ENCODE measurements around the gene STIMATE. TPM values are rescaled to one million over a fixed set of nuclear protein-coding genes. Genes with fewer than 3 reads are reported as not detected.

The STIMATE gene
- total RNA-seq, 5 donors from 2014 or later (not counting 1 experiment from before 2014, with no cell fraction given), result 37.3 to 61.8 (median 52.9) TPM

GRCh38 chr3:52896613-52897012 is 735 bp downstream of the STIMATE start:
- H3K4me1 Mint-ChIP-seq, result peaks cover 46 to 59% (median 57%) of the 10 kb centered on the region in 3 donors
- H3K4me3 Mint-ChIP-seq, result peak overlapping the region; percentile 88 to 92 (median 91)
- no peaks in the 10 kb centered on the region for H3K36me3 Mint-ChIP-seq
- no peaks in the 10 kb centered on the region for H3K9me3 Mint-ChIP-seq
- no peak for ATAC-seq (replicated peaks in 1 of 4)
- Histone ChIP-seq H3K4me1 (ENCODE audit: control insufficient read depth in 1 of 2, extremely low read depth in 1 of 2, insufficient read depth in 2 of 2, low read length in 2 of 2) (peaks cover 8 to 47% of the 10 kb centered on the region in 2 experiments), H3K4me3 (ENCODE audit: control insufficient read depth in 1 of 2, extremely low read depth in 1 of 2, low read length in 1 of 2) (peak overlapping the region; percentile 61 to 78), H3K27me3 (replicated peaks in 1 of 2; ENCODE audit: control insufficient read depth in 2 of 2, extremely low read depth in 1 of 2, insufficient read depth in 2 of 2, low read length in 1 of 2) (no peaks in the 10 kb centered on the region), H3K27ac (ENCODE audit: low read length) (peak overlapping the region; percentile 43), H3K36me3 (ENCODE audit: control insufficient read depth in 2 of 2, extremely low read depth in 1 of 2, insufficient read depth in 1 of 2, low read length in 1 of 2) (no peaks in the 10 kb centered on the region), H3K9me3 (no peaks in the 10 kb centered on the region)
- peak in 1 of 35 experiments; percentile 17 for DNase-seq
- CTCF ChIA-PET, result interaction anchor here in 1 of 2 donors (0.7 kb wide), 1 partner anchor 122 kb away, joined by 4 read pairs; no protein-coding TSS in a partner anchor
- POLR2A ChIA-PET, result no interaction called here
- WGBS (ENCODE audit: insufficient coverage), result 16% methylated on average over 9 of the region's 9 CpGs
- peak overlapping the region; percentile 61 to 90 for H3K27ac Mint-ChIP-seq
- no peaks in the 10 kb centered on the region for H3K27me3 Mint-ChIP-seq

- no peak for ATAC-seq (replicated peaks in 1 of 4)
- Histone ChIP-seq H3K4me1 (ENCODE audit: control insufficient read depth in 1 of 2, extremely low read depth in 1 of 2, insufficient read depth in 2 of 2, low read length in 2 of 2) (peaks cover 8 to 52% of the 10 kb centered on the region in 2 experiments), H3K9me3 (no peaks in the 10 kb centered on the region), H3K36me3 (ENCODE audit: control insufficient read depth in 2 of 2, extremely low read depth in 1 of 2, insufficient read depth in 1 of 2, low read length in 1 of 2) (no peaks in the 10 kb centered on the region), H3K27ac (ENCODE audit: low read length) (peak overlapping the region; percentile 43), H3K4me3 (ENCODE audit: control insufficient read depth in 1 of 2, extremely low read depth in 1 of 2, low read length in 1 of 2) (peak overlapping the region; percentile 61 to 78), H3K27me3 (replicated peaks in 1 of 2; ENCODE audit: control insufficient read depth in 2 of 2, extremely low read depth in 1 of 2, insufficient read depth in 2 of 2, low read length in 1 of 2) (no peaks in the 10 kb centered on the region)
- DNase-seq, result no peak
- Mint-ChIP-seq H3K9me3 (no peaks in the 10 kb centered on the region), H3K4me3 (peak overlapping the region; percentile 88 to 92 (median 91)), H3K4me1 (peaks cover 46 to 63% (median 62%) of the 10 kb centered on the region in 3 donors), H3K27ac (peak overlapping the region; percentile 61 to 90), H3K36me3 (no peaks in the 10 kb centered on the region), H3K27me3 (no peaks in the 10 kb centered on the region)
- ChIA-PET POLR2A (no interaction called here), CTCF (interaction anchor here in 1 of 2 donors (0.6 to 0.7 kb wide), 2 partner anchors 51 to 123 kb away, joined by 3 to 4 read pairs; no protein-coding TSS in a partner anchor)
- no CpG with 5 or more reads among the region's 3 CpGs for WGBS (ENCODE audit: insufficient coverage)
Measured at GRCh38 chr3:52896151-52896550, 1.2 kb downstream of the STIMATE start.

DNA sequence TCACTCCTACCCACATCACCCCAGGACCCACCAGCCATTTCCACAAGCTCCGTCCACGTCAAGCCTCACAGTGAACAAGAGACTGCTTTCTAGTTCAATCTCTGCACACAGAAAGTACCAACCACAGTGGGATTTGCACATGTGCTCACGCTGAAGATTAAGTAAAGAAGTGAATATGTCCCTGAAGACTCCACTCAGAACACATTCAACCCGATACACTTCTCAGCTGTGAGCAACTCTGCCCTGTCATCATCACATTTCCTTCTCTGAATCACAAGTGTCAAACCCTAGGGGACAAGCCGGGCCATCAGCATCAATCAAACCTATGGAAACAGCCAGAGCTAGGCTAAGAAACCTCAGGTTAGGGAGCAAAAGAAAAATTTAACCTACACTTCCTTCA is 1.9 kb downstream of the STIMATE start:
- H3K4me1 ChIP-seq (ENCODE audit: control insufficient read depth in 1 of 2, extremely low read depth in 1 of 2, insufficient read depth in 2 of 2, low read length in 2 of 2), result peaks cover 8 to 57% of the 10 kb centered on the region in 2 experiments
- DNase-seq (no peak), ATAC-seq (replicated peaks in 1 of 4) (no peak)
- ChIA-PET CTCF (interaction anchor here in 1 of 2 donors (0.6 kb wide), 2 partner anchors 50 to 289 kb away, joined by 3 to 4 read pairs; no protein-coding TSS in a partner anchor), POLR2A (no interaction called here)
- WGBS (ENCODE audit: insufficient coverage), result no CpG with 5 or more reads among the region's 5 CpGs
- peak overlapping the region; percentile 88 to 92 (median 91) for H3K4me3 Mint-ChIP-seq
- no peaks in the 10 kb centered on the region for H3K9me3 Mint-ChIP-seq
- peaks cover 46 to 70% (median 66%) of the 10 kb centered on the region in 3 donors for H3K4me1 Mint-ChIP-seq
- H3K36me3 Mint-ChIP-seq, result no peaks in the 10 kb centered on the region
- no peaks in the 10 kb centered on the region for H3K27me3 Mint-ChIP-seq
- no peaks in the 10 kb centered on the region for H3K27me3 ChIP-seq (replicated peaks in 1 of 2; ENCODE audit: control insufficient read depth in 2 of 2, extremely low read depth in 1 of 2, insufficient read depth in 2 of 2, low read length in 1 of 2)
- no peaks in the 10 kb centered on the region for H3K9me3 ChIP-seq
- no peak overlapping the region for H3K27ac ChIP-seq (ENCODE audit: low read length)
- H3K36me3 ChIP-seq (ENCODE audit: control insufficient read depth in 2 of 2, extremely low read depth in 1 of 2, insufficient read depth in 1 of 2, low read length in 1 of 2), result no peaks in the 10 kb centered on the region
- peak overlapping the region; percentile 61 to 90 for H3K27ac Mint-ChIP-seq
- no peak overlapping the region for H3K4me3 ChIP-seq (ENCODE audit: control insufficient read depth in 1 of 2, extremely low read depth in 1 of 2, low read length in 1 of 2)

- Histone ChIP-seq H3K4me1 (ENCODE audit: control insufficient read depth in 1 of 2, extremely low read depth in 1 of 2, insufficient read depth in 2 of 2, low read length in 2 of 2) (peaks cover 8 to 57% of the 10 kb centered on the region in 2 experiments), H3K9me3 (no peaks in the 10 kb centered on the region), H3K27ac (ENCODE audit: low read length) (peak overlapping the region; percentile 10), H3K4me3 (ENCODE audit: control insufficient read depth in 1 of 2, extremely low read depth in 1 of 2, low read length in 1 of 2) (no peak overlapping the region), H3K27me3 (replicated peaks in 1 of 2; ENCODE audit: control insufficient read depth in 2 of 2, extremely low read depth in 1 of 2, insufficient read depth in 2 of 2, low read length in 1 of 2) (no peaks in the 10 kb centered on the region), H3K36me3 (ENCODE audit: control insufficient read depth in 2 of 2, extremely low read depth in 1 of 2, insufficient read depth in 1 of 2, low read length in 1 of 2) (peaks cover 0 to 3% of the 10 kb centered on the region in 2 donors)
- ChIA-PET CTCF (no interaction called here), POLR2A (no interaction called here)
- H3K27me3 Mint-ChIP-seq, result no peaks in the 10 kb centered on the region
- 89% methylated on average over 1 of the region's 10 CpGs for WGBS (ENCODE audit: insufficient coverage)
- no peak for ATAC-seq (replicated peaks in 1 of 4)
- DNase-seq, result no peak
- H3K36me3 Mint-ChIP-seq, result peaks cover 4% of the 10 kb centered on the region
- H3K4me1 Mint-ChIP-seq, result peaks cover 51 to 75% (median 69%) of the 10 kb centered on the region in 3 donors
- peak overlapping the region; percentile 88 to 92 (median 91) for H3K4me3 Mint-ChIP-seq
- no peaks in the 10 kb centered on the region for H3K9me3 Mint-ChIP-seq
- peak overlapping the region; percentile 61 to 90 for H3K27ac Mint-ChIP-seq
Measured at GRCh38 chr3:52894756-52895155, 2.6 kb downstream of the STIMATE start.

GRCh38 chr3:52893723-52894122 is 3.6 kb downstream of the STIMATE start:
- Histone ChIP-seq H3K36me3 (ENCODE audit: control insufficient read depth in 2 of 2, extremely low read depth in 1 of 2, insufficient read depth in 1 of 2, low read length in 1 of 2) (peaks cover 0 to 3% of the 10 kb centered on the region in 2 donors), H3K27me3 (replicated peaks in 1 of 2; ENCODE audit: control insufficient read depth in 2 of 2, extremely low read depth in 1 of 2, insufficient read depth in 2 of 2, low read length in 1 of 2) (no peaks in the 10 kb centered on the region), H3K4me1 (ENCODE audit: control insufficient read depth in 1 of 2, extremely low read depth in 1 of 2, insufficient read depth in 2 of 2, low read length in 2 of 2) (peaks cover 8 to 57% of the 10 kb centered on the region in 2 experiments), H3K4me3 (ENCODE audit: control insufficient read depth in 1 of 2, extremely low read depth in 1 of 2, low read length in 1 of 2) (no peak overlapping the region), H3K27ac (ENCODE audit: low read length) (peak overlapping the region; percentile 87), H3K9me3 (no peaks in the 10 kb centered on the region)
- DNase-seq, result no peak
- Mint-ChIP-seq H3K9me3 (no peaks in the 10 kb centered on the region), H3K4me1 (peaks cover 52 to 79% (median 71%) of the 10 kb centered on the region in 3 donors), H3K27ac (peak overlapping the region; percentile 90 to 96), H3K36me3 (peaks cover 6% of the 10 kb centered on the region), H3K27me3 (no peaks in the 10 kb centered on the region), H3K4me3 (peak overlapping the region; percentile 74 to 85 (median 81))
- CTCF ChIA-PET, result interaction anchor here in 1 of 2 donors (0.5 to 2.0 kb wide), 4 partner anchors 10 to 179 kb away, joined by 5 to 8 read pairs (median 7); no protein-coding TSS in a partner anchor
- no peak for ATAC-seq (replicated peaks in 1 of 4)
- 51% methylated on average over 2 of the region's 4 CpGs for WGBS (ENCODE audit: insufficient coverage)
- POLR2A ChIA-PET, result interaction anchor here in 1 of 2 donors (0.6 to 1.6 kb wide), 2 partner anchors 41 to 152 kb away, joined by 3 to 6 read pairs; partner anchors contain the start of gene SFMBT1

GRCh38 chr3:52892625-52893311 is 4.6 kb downstream of the STIMATE start:
- no peaks in the 10 kb centered on the region for H3K27me3 Mint-ChIP-seq
- 0% methylated on average over 2 of the region's 8 CpGs for WGBS (ENCODE audit: insufficient coverage)
- no peaks in the 10 kb centered on the region for H3K9me3 ChIP-seq
- no peak for ATAC-seq (replicated peaks in 1 of 4)
- peaks cover 6% of the 10 kb centered on the region for H3K36me3 Mint-ChIP-seq
- peaks cover 0 to 3% of the 10 kb centered on the region in 2 donors for H3K36me3 ChIP-seq (ENCODE audit: control insufficient read depth in 2 of 2, extremely low read depth in 1 of 2, insufficient read depth in 1 of 2, low read length in 1 of 2)
- H3K27ac Mint-ChIP-seq, result peak overlapping the region; percentile 90 to 96
- no peaks in the 10 kb centered on the region for H3K9me3 Mint-ChIP-seq
- POLR2A ChIA-PET, result interaction anchor here (0.6 to 1.6 kb wide), 5 partner anchors 12 to 291 kb away, joined by 3 to 8 read pairs (median 6); partner anchors contain the start of gene SFMBT1 (in 1 of the 2)
- H3K27ac ChIP-seq (ENCODE audit: low read length), result peak overlapping the region; percentile 87
- CTCF ChIA-PET, result interaction anchor here in 1 of 2 donors (0.7 to 2.0 kb wide), 11 partner anchors 11 to 180 kb away, joined by 3 to 8 read pairs (median 5); partner anchors contain the start of gene NEK4
- peaks cover 8 to 56% of the 10 kb centered on the region in 2 experiments for H3K4me1 ChIP-seq (ENCODE audit: control insufficient read depth in 1 of 2, extremely low read depth in 1 of 2, insufficient read depth in 2 of 2, low read length in 2 of 2)
- H3K4me1 Mint-ChIP-seq, result peaks cover 59 to 80% (median 71%) of the 10 kb centered on the region in 3 donors
- peak overlapping the region; percentile 74 to 85 (median 81) for H3K4me3 Mint-ChIP-seq
- peak overlapping the region in 1 of 2 donors; percentile 36 for H3K4me3 ChIP-seq (ENCODE audit: control insufficient read depth in 1 of 2, extremely low read depth in 1 of 2, low read length in 1 of 2)
- no peaks in the 10 kb centered on the region for H3K27me3 ChIP-seq (replicated peaks in 1 of 2; ENCODE audit: control insufficient read depth in 2 of 2, extremely low read depth in 1 of 2, insufficient read depth in 2 of 2, low read length in 1 of 2)
- peak in 17 of 35 experiments; percentile 3 to 61 (median 17) for DNase-seq
